Suprapubic skin (tissue), 4 donors: ENCODE data around the gene DERL3. TPM values are rescaled to one million over a fixed set of nuclear protein-coding genes. Genes with fewer than 3 reads are reported as not detected.

Experiments used
- DNase-seq, 2 donors: peaks; one replicate each; pipeline ENCODE4 v3.0.0-alpha.2; 2019; ENCODE audit warnings: low spot score in 2 of 2
- H3K27ac ChIP-seq: fragments of 200-600 bp; sonication (generic); one replicate; pipeline ENCODE4 v1.5.1; 2019
- H3K27me3 ChIP-seq: fragments of 200-600 bp; sonication (generic); one replicate; pipeline ENCODE4 v1.5.1; 2019
- H3K36me3 ChIP-seq: fragments of 200-600 bp; sonication (generic); one replicate; pipeline ENCODE4 v1.5.1; 2019
- H3K4me1 ChIP-seq: fragments of 200-600 bp; sonication (generic); one replicate; pipeline ENCODE4 v1.5.1; 2019
- H3K4me3 ChIP-seq: fragments of 200-600 bp; sonication (generic); one replicate; pipeline ENCODE4 v1.5.1; 2019; ENCODE audit warnings: mild to moderate bottlenecking
- H3K9me3 ChIP-seq: fragments of 200-600 bp; sonication (generic); one replicate; pipeline ENCODE4 v1.5.1; 2019
- CTCF ChIP-seq, 2 donors: fragments of 200-600 bp in 1 of 2; fragments of 450-650 bp in 1 of 2; sonication (generic) in 1 of 2; IDR thresholded peaks; one replicate each; pipeline ENCODE4 v1.5.1; 2016 to 2019; ENCODE audit warnings: antibody characterized with exemption in 2 of 2, mild to moderate bottlenecking in 1 of 2, moderate library complexity in 1 of 2
- EP300 ChIP-seq: sonication (generic); formaldehyde crosslinking; IDR thresholded peaks from one replicate; pipeline ENCODE4 v1.6.1; 2017; ENCODE audit warnings: antibody characterized with exemption
- POLR2A ChIP-seq, 2 donors: fragments of 450-650 bp; IDR thresholded peaks; one replicate each; pipeline ENCODE4 v1.6.1; 2017; ENCODE audit warnings: antibody characterized with exemption in 2 of 2, mild to moderate bottlenecking in 2 of 2, moderate library complexity in 2 of 2
- POLR2AphosphoS5 ChIP-seq, 3 donors: sonication (generic); formaldehyde crosslinking; IDR thresholded peaks; one replicate each; pipeline ENCODE4 v1.6.1; 2017; ENCODE audit warnings: antibody characterized with exemption in 3 of 3
- WGBS: methylation state at CpG from one replicate; pipeline ENCODE4 v1.1.5; 2018; 5-methylcytosine and 5-hydroxymethylcytosine counted together
- total RNA-seq, 4 donors: library from RNA; depleted of rRNA; stranded (reverse); fragments of >200 nt; gene quantifications; one replicate each; pipeline ENCODE4 v1.1.0, GENCODE V29; 2016

Gene DERL3
- total RNA-seq, 4 donors from 2014 or later = 0.34 to 0.94 (median 0.56) TPM; not detected in 1

DNA sequence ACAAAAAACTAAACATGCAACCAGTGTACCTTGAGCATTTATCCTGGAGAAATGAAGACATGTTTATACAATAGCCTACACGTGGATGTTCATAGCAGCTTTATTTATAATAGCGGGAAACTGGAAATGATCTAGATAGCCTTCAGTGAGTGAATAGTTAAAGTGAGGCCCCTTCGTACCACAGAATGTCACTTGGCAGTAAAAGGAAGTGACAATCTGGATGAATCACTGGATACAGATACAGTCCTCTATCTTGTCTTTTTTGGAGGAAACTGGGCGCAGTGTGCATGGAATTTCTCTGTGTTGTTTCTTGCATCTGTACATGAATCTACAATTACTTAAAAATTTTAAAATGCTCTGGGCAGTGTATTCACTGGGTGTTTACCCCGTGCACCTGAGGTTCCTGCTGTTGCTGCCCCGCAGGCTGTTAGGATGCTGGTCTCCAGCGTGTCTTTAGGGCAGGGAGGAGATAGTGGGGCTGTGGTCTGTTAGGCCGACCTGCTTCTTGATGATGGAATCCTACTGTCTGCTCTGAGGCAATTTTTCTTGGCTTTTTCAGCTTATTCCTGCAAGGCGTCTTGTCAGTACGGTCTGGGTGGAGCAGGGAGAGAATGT, 23.2 kb downstream of the DERL3 start:
- Histone ChIP-seq H3K9me3 (no peaks in the 10 kb centered on the region), H3K27me3 (no peaks in the 10 kb centered on the region), H3K4me1 (peaks cover under 1% of the 10 kb centered on the region), H3K4me3 (no peak overlapping the region), H3K36me3 (peaks cover 69% of the 10 kb centered on the region), H3K27ac (no peak overlapping the region)
- TF ChIP-seq CTCF (IDR thresholded peaks at IDR 0.05) (no peak), POLR2A (IDR thresholded peaks at IDR 0.05) (no peak), EP300 (no peak), POLR2AphosphoS5 (IDR thresholded peaks at IDR 0.05) (no peak)
- DNase-seq = no peak
- 81% methylated on average over 9 of the region's 10 CpGs for WGBS

GRCh38 chr22:23812378-23812777, 26.4 kb downstream of the DERL3 start:
- 94% methylated on average over 4 of the region's 4 CpGs for WGBS
- Histone ChIP-seq H3K27me3 (no peaks in the 10 kb centered on the region), H3K4me1 (no peaks in the 10 kb centered on the region), H3K9me3 (no peaks in the 10 kb centered on the region), H3K4me3 (no peak overlapping the region), H3K36me3 (peaks cover 63% of the 10 kb centered on the region), H3K27ac (no peak overlapping the region)
- no peak for DNase-seq
- TF ChIP-seq POLR2A (IDR thresholded peaks at IDR 0.05) (no peak), POLR2AphosphoS5 (IDR thresholded peaks at IDR 0.05) (no peak), CTCF (IDR thresholded peaks at IDR 0.05) (no peak), EP300 (no peak)

DNA sequence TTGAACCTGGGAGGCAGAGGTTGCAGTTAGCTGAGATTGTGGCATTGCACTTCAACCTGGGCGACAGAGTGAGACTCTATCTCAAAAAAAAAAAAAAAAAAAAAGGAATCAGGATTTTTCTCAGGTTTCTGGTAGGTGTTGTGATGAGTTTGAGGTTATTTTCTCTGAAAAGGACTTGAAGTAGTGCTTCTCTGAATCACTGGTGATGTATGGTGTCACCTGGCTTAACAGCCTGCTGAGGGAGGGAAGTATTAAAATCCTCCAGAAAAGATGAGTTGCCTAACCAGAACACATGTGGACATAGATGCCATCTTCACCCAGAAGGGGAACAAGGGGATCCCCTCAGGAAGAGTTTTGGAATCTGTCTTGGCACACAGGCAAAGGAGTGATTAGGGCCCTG, 32.0 kb downstream of the DERL3 start:
- no peak overlapping the region for H3K4me3 ChIP-seq
- H3K9me3 ChIP-seq = no peaks in the 10 kb centered on the region
- no peak for DNase-seq
- H3K27me3 ChIP-seq = no peaks in the 10 kb centered on the region
- WGBS = 94% methylated on average over 1 of the region's 1 CpG
- peaks cover 87% of the 10 kb centered on the region for H3K36me3 ChIP-seq
- TF ChIP-seq CTCF (IDR thresholded peaks at IDR 0.05) (no peak), POLR2A (IDR thresholded peaks at IDR 0.05) (no peak), EP300 (no peak), POLR2AphosphoS5 (IDR thresholded peaks at IDR 0.05) (no peak)
- H3K27ac ChIP-seq = no peak overlapping the region
- H3K4me1 ChIP-seq = no peaks in the 10 kb centered on the region

DNA sequence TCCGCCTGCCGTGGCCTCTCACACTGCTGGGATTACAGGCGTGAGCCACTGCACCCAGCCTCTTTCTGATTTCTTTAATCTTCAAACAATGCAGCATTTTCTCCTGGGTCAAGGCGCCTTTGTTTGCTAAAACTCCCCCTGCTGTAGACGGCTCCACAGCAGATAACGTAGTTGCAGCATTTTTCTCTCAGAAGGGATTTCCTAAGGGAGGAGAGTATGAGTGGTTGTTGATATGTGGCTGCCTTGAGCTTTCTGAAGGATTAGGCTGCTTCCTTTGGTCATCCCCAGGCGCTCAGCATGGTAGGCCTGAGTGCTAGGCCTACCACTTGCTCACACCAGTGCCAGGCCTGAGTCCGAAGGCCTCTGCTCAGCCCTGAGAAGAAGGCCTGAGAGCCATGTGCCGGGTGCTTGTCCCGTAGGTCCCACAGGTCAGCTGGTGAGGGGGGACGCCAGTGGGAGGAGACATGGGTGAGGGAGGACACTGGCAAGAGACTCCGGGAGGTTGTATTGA, 34.0 kb downstream of the DERL3 start:
- WGBS = 87% methylated on average over 12 of the region's 12 CpGs
- Histone ChIP-seq H3K4me3 (no peak overlapping the region), H3K27me3 (no peaks in the 10 kb centered on the region), H3K9me3 (no peaks in the 10 kb centered on the region), H3K4me1 (no peaks in the 10 kb centered on the region), H3K27ac (no peak overlapping the region), H3K36me3 (peaks cover 90% of the 10 kb centered on the region)
- TF ChIP-seq POLR2A (IDR thresholded peaks at IDR 0.05) = no peak
- TF ChIP-seq EP300 = no peak
- TF ChIP-seq CTCF (IDR thresholded peaks at IDR 0.05) = no peak
- TF ChIP-seq POLR2AphosphoS5 (IDR thresholded peaks at IDR 0.05) = no peak
- DNase-seq = no peak

DNA sequence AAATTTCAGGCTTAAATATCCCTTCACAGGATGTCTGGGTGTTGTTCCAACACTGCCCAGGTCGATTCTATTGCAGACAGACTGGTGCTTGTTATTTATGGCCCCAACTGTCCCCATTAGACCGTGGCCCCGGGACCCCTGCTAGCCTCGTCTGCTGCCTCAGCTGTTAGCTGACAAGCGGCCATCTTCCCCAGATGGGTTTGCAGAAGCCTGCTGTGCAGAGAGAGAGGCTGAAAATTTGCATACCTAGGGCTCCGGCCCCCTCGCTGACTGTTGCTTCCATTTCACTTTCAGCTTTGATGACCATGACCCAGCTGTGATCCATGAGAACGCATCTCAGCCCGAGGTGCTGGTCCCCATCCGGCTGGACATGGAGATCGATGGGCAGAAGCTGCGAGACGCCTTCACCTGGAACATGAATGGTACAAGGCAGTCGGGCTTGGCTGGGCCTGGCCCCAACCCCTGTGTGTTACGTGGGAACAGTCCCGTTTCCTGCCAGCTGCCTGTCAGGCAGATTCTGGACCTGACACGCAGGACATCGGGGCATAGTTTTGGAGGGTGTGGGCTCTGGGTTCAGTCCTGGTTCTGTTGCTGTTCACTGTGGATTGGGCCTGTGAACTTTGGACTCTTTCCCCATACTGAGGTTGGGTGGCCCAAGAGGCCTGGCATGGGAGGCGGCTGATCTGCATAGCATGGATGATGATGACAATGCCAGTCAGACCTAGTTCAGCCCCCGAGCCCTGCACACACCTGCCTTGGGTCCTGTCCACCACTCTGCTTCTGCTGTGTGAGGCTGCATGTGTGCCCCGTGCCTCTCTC, 35.6 kb downstream of the DERL3 start:
- H3K27me3 ChIP-seq = no peaks in the 10 kb centered on the region
- no peaks in the 10 kb centered on the region for H3K9me3 ChIP-seq
- WGBS = 86% methylated on average over 20 of the region's 21 CpGs
- no peak overlapping the region for H3K4me3 ChIP-seq
- no peak for DNase-seq
- no peaks in the 10 kb centered on the region for H3K4me1 ChIP-seq
- TF ChIP-seq POLR2AphosphoS5 (IDR thresholded peaks at IDR 0.05) (no peak), POLR2A (IDR thresholded peaks at IDR 0.05) (no peak), CTCF (IDR thresholded peaks at IDR 0.05) (no peak), EP300 (no peak)
- no peak overlapping the region for H3K27ac ChIP-seq
- H3K36me3 ChIP-seq = peaks cover 92% of the 10 kb centered on the region
